OCI-LY7 (cell line): ENCODE data around the gene DCTD.

Source experiments
- CTCF ChIP-seq: fragments of 200-600 bp; sonication (generic); conservative IDR thresholded peaks from 2 replicates; pipeline ENCODE4 v1.5.1; 2014; ENCODE audit warnings: mild to moderate bottlenecking, antibody characterized with exemption, low read length, moderate library complexity, mixed read lengths
- EZH2phosphoT487 ChIP-seq: fragments of 200-600 bp; sonication (generic); IDR thresholded peaks from 2 replicates; pipeline ENCODE4 v1.6.1; 2018; ENCODE audit warnings: low read depth, borderline replicate concordance, mild to moderate bottlenecking, mixed run types, antibody characterized with exemption, low read length, moderate library complexity, mixed read lengths

GRCh38 chr4:182921608-182922007, 4.4 kb upstream of the DCTD start:
- TF ChIP-seq CTCF (no peak), EZH2phosphoT487 (no peak)
